Stomach (tissue), 4 donors: ENCODE measurements around the gene RARRES2.

Source experiments
- CTCF ChIP-seq, 7 experiments: fragments of 450-650 bp in 4 of 7; fragments of 200-600 bp in 3 of 7; sonication (generic) in 3 of 7; IDR thresholded peaks; one replicate each; pipeline ENCODE4 v1.5.1; 2016 to 2019; ENCODE audit warnings: antibody characterized with exemption in 7 of 7, control low read depth in 2 of 7, mild to moderate bottlenecking in 1 of 7
- EP300 ChIP-seq: sonication (generic); formaldehyde crosslinking; IDR thresholded peaks from one replicate; pipeline ENCODE4 v1.6.1; 2017; ENCODE audit warnings: antibody characterized with exemption
- POLR2A ChIP-seq, 4 donors: fragments of 450-650 bp; IDR thresholded peaks; one replicate each; pipeline ENCODE4 v1.6.1; 2016; ENCODE audit warnings: antibody characterized with exemption in 4 of 4, control low read depth in 2 of 4, mild to moderate bottlenecking in 1 of 4, moderate library complexity in 1 of 4

GRCh38 chr7:150307904-150308303 lies 33.5 kb downstream of the RARRES2 start:
- TF ChIP-seq POLR2A (IDR thresholded peaks at IDR 0.05) (no peak), CTCF (IDR thresholded peaks at IDR 0.05) (no peak), EP300 (no peak)
